Measurements from ENCODE around the gene SLC25A19.
A peak's percentile ranks its signal among the peaks of the same experiment; 100 is the strongest.

The SLC25A19 gene

GRCh38 chr17:75271955-75272847 is 17.0 kb downstream of the SLC25A19 start:
- no peak for DNase-seq (ENCODE audit: low read depth, low spot score)
- H3K27ac ChIP-seq, result no peak overlapping the region
- no peak overlapping the region for H3K9ac ChIP-seq (ENCODE audit: insufficient read length)

GRCh38 chr17:75271233-75271954 is 17.8 kb downstream of the SLC25A19 start:
- Histone ChIP-seq H3K9me3 (ENCODE audit: low read depth, low read length) (no peaks in the 10 kb centered on the region), H3K9ac (ENCODE audit: insufficient read length) (peak overlapping the region; percentile 82), H3K27ac (peak overlapping the region; percentile 13; the same call in 1 of the 2 replicates), H3K4me3 (peak overlapping the region; percentile 80), H3K36me3 (ENCODE audit: insufficient read depth, low read length) (peaks cover 1% of the 10 kb centered on the region; the same call in 1 of the 2 replicates)
- no peak for DNase-seq (ENCODE audit: low read depth, low spot score)
- TF ChIP-seq FOXP2 (optimal IDR thresholded peaks at IDR 0.05; ENCODE audit: control extremely low read depth, extremely low read length, insufficient read depth), result no peak
- TF ChIP-seq EZH2 (IDR thresholded peaks at IDR 0.05), result no peak
- peak; percentile 53; the same call in 1 of the 2 replicates for TF ChIP-seq POLR2AphosphoS5 (IDR thresholded peaks at IDR 0.05; ENCODE audit: borderline replicate concordance, low read depth, low read length)

More at GRCh38 chr17:75271955-75272847, 17.0 kb downstream of the SLC25A19 start:
- Histone ChIP-seq H3K4me3 (no peak overlapping the region; the same call in 1 of the 2 replicates), H3K36me3 (ENCODE audit: insufficient read depth, low read length) (no peaks in the 10 kb centered on the region; the same call in 1 of the 2 replicates), H3K9me3 (ENCODE audit: low read depth, low read length) (no peaks in the 10 kb centered on the region)
- TF ChIP-seq EZH2 (IDR thresholded peaks at IDR 0.05), result no peak
- peak; percentile 21; the same call in 1 of the 2 replicates for TF ChIP-seq POLR2AphosphoS5 (IDR thresholded peaks at IDR 0.05; ENCODE audit: borderline replicate concordance, low read depth, low read length)

DNA sequence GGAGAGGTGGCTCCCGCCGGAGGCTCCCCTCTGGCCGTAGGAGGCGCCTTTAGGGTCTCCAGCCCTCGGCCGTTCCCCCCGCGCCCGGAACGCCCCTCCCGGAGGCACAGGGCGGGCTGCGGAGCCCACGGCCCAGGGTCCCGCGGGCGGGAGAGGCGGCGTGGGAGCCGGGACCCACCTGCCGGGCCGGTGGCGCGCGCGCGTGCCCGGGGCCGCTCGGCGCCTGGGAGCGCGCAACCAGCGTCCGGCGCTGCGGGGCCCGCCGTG is 18.3 kb downstream of the SLC25A19 start, which contains the start of gene MIF4GD:
Gene MIF4GD, minus strand, starts transcription at position 266 of the 267 bp plus-strand sequence. CDS start 1,036 bp downstream, outside the sequence.
- H3K9ac ChIP-seq (ENCODE audit: insufficient read length), result peak within 1 kb of the TSS; percentile 94
- H3K36me3 ChIP-seq (ENCODE audit: insufficient read depth, low read length), result peaks cover 6% of the 10 kb centered on the region; the same call in 1 of the 2 replicates
- TF ChIP-seq POLR2AphosphoS5 (IDR thresholded peaks at IDR 0.05; ENCODE audit: borderline replicate concordance, low read depth, low read length) (no peak), FOXP2 (optimal IDR thresholded peaks at IDR 0.05; ENCODE audit: control extremely low read depth, extremely low read length, insufficient read depth) (no peak), EZH2 (IDR thresholded peaks at IDR 0.05) (no peak)
- H3K9me3 ChIP-seq (ENCODE audit: low read depth, low read length), result no peaks in the 10 kb centered on the region
- H3K27ac ChIP-seq, result peak within 1 kb of the TSS; percentile 13; the same call in 1 of the 2 replicates
- DNase-seq (ENCODE audit: low read depth, low spot score), result no peak
- peak within 1 kb of the TSS; percentile 95 for H3K4me3 ChIP-seq

GRCh38 chr17:75270218-75270965 is 18.8 kb downstream of the SLC25A19 start:
- DNase-seq (ENCODE audit: low read depth, low spot score), result no peak
- TF ChIP-seq FOXP2 (optimal IDR thresholded peaks at IDR 0.05; ENCODE audit: control extremely low read depth, extremely low read length, insufficient read depth) (no peak), EZH2 (IDR thresholded peaks at IDR 0.05) (no peak), POLR2AphosphoS5 (IDR thresholded peaks at IDR 0.05; ENCODE audit: borderline replicate concordance, low read depth, low read length) (no peak)
- Histone ChIP-seq H3K4me3 (peak overlapping the region; percentile 95), H3K27ac (no peak overlapping the region), H3K36me3 (ENCODE audit: insufficient read depth, low read length) (peaks cover 11% of the 10 kb centered on the region; the same call in 1 of the 2 replicates), H3K9ac (ENCODE audit: insufficient read length) (peak overlapping the region; percentile 94), H3K9me3 (ENCODE audit: low read depth, low read length) (no peaks in the 10 kb centered on the region)

DNA sequence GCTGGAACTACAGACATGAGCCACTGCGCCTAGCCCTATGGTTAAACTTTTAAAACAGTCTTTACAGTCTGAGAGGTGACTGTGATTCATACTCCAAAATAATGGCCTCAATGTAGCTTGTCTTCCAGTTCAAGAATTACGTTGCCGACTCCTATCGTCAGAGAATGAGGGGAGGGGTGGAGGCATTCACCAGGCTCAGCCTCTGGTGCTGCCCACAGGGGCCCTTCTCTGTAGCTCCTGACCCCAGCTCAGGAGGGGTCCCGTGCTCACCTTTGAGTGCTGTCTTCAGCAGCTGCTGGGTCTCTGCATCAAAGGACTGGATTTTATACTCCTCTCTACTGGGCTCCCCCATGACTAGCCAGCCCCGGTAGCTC is 19.4 kb downstream of the SLC25A19 start:
- DNase-seq (ENCODE audit: low read depth, low spot score), result no peak
- H3K4me3 ChIP-seq, result peak overlapping the region; percentile 95
- peak overlapping the region; percentile 94 for H3K9ac ChIP-seq (ENCODE audit: insufficient read length)
- no peaks in the 10 kb centered on the region for H3K9me3 ChIP-seq (ENCODE audit: low read depth, low read length)
- peaks cover 13% of the 10 kb centered on the region; the same call in 1 of the 2 replicates for H3K36me3 ChIP-seq (ENCODE audit: insufficient read depth, low read length)
- H3K27ac ChIP-seq, result no peak overlapping the region
- TF ChIP-seq POLR2AphosphoS5 (IDR thresholded peaks at IDR 0.05; ENCODE audit: borderline replicate concordance, low read depth, low read length) (no peak), FOXP2 (optimal IDR thresholded peaks at IDR 0.05; ENCODE audit: control extremely low read depth, extremely low read length, insufficient read depth) (no peak), EZH2 (IDR thresholded peaks at IDR 0.05) (no peak)

DNA sequence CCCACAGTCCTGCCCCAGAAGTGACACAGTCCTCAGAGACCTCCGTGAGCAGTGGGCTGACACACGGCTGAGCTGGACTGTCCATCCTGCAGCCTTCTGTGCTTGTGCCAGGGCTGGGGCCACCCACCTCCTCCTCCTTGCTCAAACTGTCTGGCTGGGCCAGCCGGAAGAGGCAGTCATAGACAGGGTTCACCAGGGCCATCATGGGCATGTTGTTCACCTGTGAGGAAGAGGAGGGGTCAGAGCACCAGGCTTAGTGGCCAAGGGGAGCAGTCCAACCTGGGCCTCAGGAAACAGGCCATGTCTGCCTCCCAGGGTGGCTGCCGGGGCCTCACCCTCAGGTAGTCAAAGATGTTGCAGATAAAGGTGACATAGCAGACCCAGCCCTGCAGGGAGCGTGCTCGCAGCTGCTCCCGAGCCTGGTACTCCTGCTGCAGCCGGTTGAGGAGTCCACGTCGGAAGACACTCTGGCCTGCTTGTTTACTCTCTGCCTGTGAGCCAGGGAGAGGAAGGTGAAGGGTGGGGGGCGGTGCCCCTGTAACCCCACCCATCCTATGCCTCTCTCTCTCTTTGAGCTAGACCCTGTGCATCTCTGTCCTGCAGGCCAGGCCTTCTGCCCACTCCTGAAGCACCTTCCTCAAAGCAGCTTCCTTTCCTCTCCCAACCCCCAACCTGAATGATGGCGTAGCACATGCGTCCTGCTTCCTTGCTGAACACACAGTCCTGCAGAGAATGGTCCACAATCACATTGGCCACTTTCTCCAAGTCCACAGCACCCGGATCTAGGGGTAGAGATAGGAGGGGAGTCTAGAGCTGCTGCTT is 21.6 kb downstream of the SLC25A19 start:
- H3K9me3 ChIP-seq (ENCODE audit: low read depth, low read length), result no peaks in the 10 kb centered on the region

DNA sequence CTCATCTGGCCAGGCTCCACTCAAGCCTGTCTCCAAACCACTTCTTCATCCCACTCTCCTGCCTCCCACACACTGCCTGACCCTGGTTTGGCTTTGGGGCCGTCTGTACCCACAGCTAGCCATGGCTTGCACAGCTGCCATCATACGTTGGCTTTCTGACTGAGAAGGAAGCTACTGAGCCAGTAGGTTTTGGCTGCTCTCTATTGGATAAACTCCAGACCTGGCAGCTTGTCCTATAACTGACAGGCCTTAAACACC is 22.2 kb downstream of the SLC25A19 start:
- peaks cover 28% of the 10 kb centered on the region for H3K36me3 ChIP-seq (ENCODE audit: insufficient read depth, low read length)
- H3K4me3 ChIP-seq, result no peak overlapping the region
- no peak for DNase-seq (ENCODE audit: low read depth, low spot score)
- no peak overlapping the region for H3K9ac ChIP-seq (ENCODE audit: insufficient read length)
- no peak overlapping the region for H3K27ac ChIP-seq
- H3K9me3 ChIP-seq (ENCODE audit: low read depth, low read length), result no peaks in the 10 kb centered on the region
- TF ChIP-seq FOXP2 (optimal IDR thresholded peaks at IDR 0.05; ENCODE audit: control extremely low read depth, extremely low read length, insufficient read depth), result no peak
- TF ChIP-seq EZH2 (IDR thresholded peaks at IDR 0.05), result no peak
- TF ChIP-seq POLR2AphosphoS5 (IDR thresholded peaks at IDR 0.05; ENCODE audit: borderline replicate concordance, low read depth, low read length), result no peak

More for the DNA sequence above, 21.6 kb downstream of the SLC25A19 start:
- H3K36me3 ChIP-seq (ENCODE audit: insufficient read depth, low read length), result peaks cover 28% of the 10 kb centered on the region
- H3K4me3 ChIP-seq, result no peak overlapping the region
- no peak for TF ChIP-seq EZH2 (IDR thresholded peaks at IDR 0.05)
- peak; percentile 60 for TF ChIP-seq POLR2AphosphoS5 (IDR thresholded peaks at IDR 0.05; ENCODE audit: borderline replicate concordance, low read depth, low read length)
- no peak overlapping the region for H3K27ac ChIP-seq
- no peak for DNase-seq (ENCODE audit: low read depth, low spot score)
- H3K9ac ChIP-seq (ENCODE audit: insufficient read length), result no peak overlapping the region

Data from SK-N-MC (cell line).